K562 (cell line): Measurements from ENCODE around the gene STUM. TPM values are rescaled to one million over a fixed set of nuclear protein-coding genes. Genes with fewer than 3 reads are reported as not detected.
A peak's percentile ranks its signal among the peaks of the same experiment; 100 is the strongest.

Experiments
- ATAC-seq: fragments of 200-7000 bp; cut with Tn5 transposase; 3 replicates; pipeline ENCODE4 v1.9.1; 2020; ENCODE audit warnings: moderate library complexity
- BruUV-seq: library from RNA; stranded (reverse); fragments of 400-500 nt; replicated peaks from 2 replicates; lab custom pipeline; 2021; lab: Mats Ljungman, UMichigan
- CTCF ChIA-PET: fragments of 300-600 bp; formaldehyde crosslinking; extraction: SDS; loops from one replicate; lab custom pipeline; 2021; ENCODE audit warnings: low intra/inter-chr PET ratio; lab: Yijun Ruan, JAX
- POLR2A ChIA-PET: fragments of 300-600, 350-650 bp; sonication (Branson Sonifier 250); formaldehyde crosslinking; extraction: SDS; loops from one replicate; lab custom pipeline; 2021; ENCODE audit warnings: antibody characterized with exemption, inconsistent platforms; lab: Yijun Ruan, JAX
- DNase-seq, 4 experiments: peaks; one replicate each; pipeline versions ENCODE4 v3.0.0 to v3.0.0-alpha.2; 2011 to 2018; ENCODE audit warnings: low spot score in 3 of 4, mixed read lengths in 3 of 4; ENCODE audit errors: extremely low read depth in 1 of 4
- FAIRE-seq: peaks from 2 replicates; lab custom pipeline; 2011; peaks lifted over from hg19 to GRCh38; lab: Jason Lieb, UNC
- H2AFZ ChIP-seq: 2 replicates; pipeline ENCODE4 v1.6.0; 2011; ENCODE audit warnings: low read depth, low read length, control low read depth, inconsistent platforms
- H3K27ac ChIP-seq: fragments of 200-600 bp; 3 replicates; pipeline ENCODE4 v1.8.0; 2011; ENCODE audit warnings: low read depth, mild to moderate bottlenecking, control low read depth, inconsistent platforms, low read length, moderate library complexity, mixed read lengths; ENCODE audit errors: extremely low read depth
- H3K27me3 ChIP-seq, 2 experiments: fragments of 300-600 bp in 1 of 2; 2 replicates in 1 of 2; 3 replicates in 1 of 2; pipeline versions ENCODE4 v1.6.0 to v1.8.0; 2011; ENCODE audit warnings: inconsistent platforms in 2 of 2, low read length in 2 of 2, mild to moderate bottlenecking in 1 of 2, mixed read lengths in 1 of 2, moderate library complexity in 1 of 2; ENCODE audit not compliant: control insufficient read depth in 2 of 2, insufficient read depth in 2 of 2
- H3K36me3 ChIP-seq: fragments of 300-600 bp; 3 replicates; pipeline ENCODE4 v1.8.0; 2011; ENCODE audit warnings: mild to moderate bottlenecking, low read length, inconsistent platforms; ENCODE audit not compliant: control insufficient read depth, insufficient read depth
- H3K4me1 ChIP-seq, 2 experiments: fragments of 200-600 bp in 1 of 2; replicated peaks in 1 of 2; 2 replicates in 1 of 2; 3 replicates in 1 of 2; pipeline versions ENCODE4 v1.5.1 to v1.8.0; 2011; ENCODE audit warnings: inconsistent platforms in 2 of 2, low read length in 2 of 2, mild to moderate bottlenecking in 1 of 2, mixed read lengths in 1 of 2, moderate library complexity in 1 of 2; ENCODE audit not compliant: control insufficient read depth in 2 of 2, insufficient read depth in 2 of 2
- H3K4me2 ChIP-seq: 2 replicates; pipeline ENCODE4 v1.6.1; 2011; ENCODE audit warnings: low read length, control low read depth, inconsistent platforms, mixed read lengths; ENCODE audit not compliant: insufficient read depth
- H3K4me3 ChIP-seq: fragments of 200-600 bp; sonication (generic), shearing (Covaris generic); 2 replicates; pipeline ENCODE4 v1.5.1; 2016; ENCODE audit warnings: control low read depth, inconsistent platforms
- H3K79me2 ChIP-seq: fragments of 200-600 bp; 3 replicates; pipeline ENCODE4 v1.8.0; 2011; ENCODE audit warnings: low read length, inconsistent platforms; ENCODE audit not compliant: control insufficient read depth, insufficient read depth
- H3K9ac ChIP-seq, 2 experiments: 2 replicates each; pipeline versions ENCODE4 v1.6.0 to v1.6.1; 2011; ENCODE audit warnings: low read depth in 2 of 2, low read length in 2 of 2, control low read depth in 1 of 2, inconsistent platforms in 1 of 2, mild to moderate bottlenecking in 1 of 2, mixed read lengths in 1 of 2; ENCODE audit not compliant: insufficient read depth in 1 of 2
- H3K9me1 ChIP-seq: one replicate; pipeline ENCODE4 v1.6.0; 2011; ENCODE audit warnings: inconsistent platforms, mild to moderate bottlenecking, low read length, moderate library complexity; ENCODE audit not compliant: control insufficient read depth, insufficient read depth
- H3K9me3 ChIP-seq: replicated peaks from 2 replicates; pipeline ENCODE4 v1.5.1; 2011; ENCODE audit warnings: low read depth, low read length, inconsistent platforms; ENCODE audit not compliant: control insufficient read depth, insufficient read depth
- H4K20me1 ChIP-seq: replicated peaks from 2 replicates; pipeline ENCODE4 v1.6.1; 2011; ENCODE audit warnings: low read length, inconsistent platforms, mixed read lengths; ENCODE audit not compliant: control insufficient read depth, insufficient read depth
- AFF4 ChIP-seq: sonication (generic); formaldehyde crosslinking; IDR thresholded peaks from 2 replicates; pipeline ENCODE4 v1.8.0; 2023; ENCODE audit warnings: mild to moderate bottlenecking, missing genetic modification reagents
- ARID3A ChIP-seq: IDR thresholded peaks from 2 replicates; pipeline ENCODE4 v1.6.1; 2012; ENCODE audit warnings: low read depth, low read length, improper control_type of control experiment, borderline replicate concordance
- CBFA2T3 ChIP-seq: fragments of 450-650 bp; IDR thresholded peaks from 2 replicates; pipeline ENCODE4 v1.6.1; 2017
- EGR1 ChIP-seq: fragments of 450-650 bp; conservative IDR thresholded peaks from 2 replicates; pipeline ENCODE4 v1.6.1; 2017; ENCODE audit warnings: mild to moderate bottlenecking
- MAZ ChIP-seq, 2 experiments: fragments of 450-650 bp in 1 of 2; sonication (generic) in 1 of 2; formaldehyde crosslinking; IDR thresholded peaks in 1 of 2; conservative IDR thresholded peaks in 1 of 2; 2 replicates each; pipeline versions ENCODE4 v1.4.0 to v1.5.0; 2020; ENCODE audit warnings: mild to moderate bottlenecking in 1 of 2, missing genetic modification reagents in 1 of 2
- NONO ChIP-seq, 2 experiments: fragments of 200-400 bp in 1 of 2; fragments of 450-650 bp in 1 of 2; formaldehyde crosslinking in 1 of 2; IDR thresholded peaks; 2 replicates each; pipeline ENCODE4 v1.6.1; 2017; ENCODE audit warnings: low read depth in 2 of 2, mild to moderate bottlenecking in 2 of 2, moderate library complexity in 2 of 2, low read length in 1 of 2
- PML ChIP-seq: IDR thresholded peaks from 2 replicates; pipeline ENCODE4 v1.6.1; 2012; ENCODE audit warnings: low read length, inconsistent platforms
- POLR3G ChIP-seq: IDR thresholded peaks from 2 replicates; pipeline ENCODE4 v1.6.1; 2011; ENCODE audit not compliant: insufficient read length, insufficient replicate concordance; ENCODE audit errors: extremely low read depth
- TRIM28 ChIP-seq: fragments of 450-650 bp; IDR thresholded peaks from 2 replicates; pipeline ENCODE4 v1.6.1; 2017
- WHSC1 ChIP-seq: IDR thresholded peaks from one replicate; pipeline ENCODE4 v1.6.1; 2012; ENCODE audit warnings: low read length, control low read depth, inconsistent platforms
- ZBTB17 ChIP-seq: fragments of 450-650 bp; formaldehyde crosslinking; IDR thresholded peaks from 2 replicates; pipeline ENCODE4 v1.4.0; 2020; ENCODE audit warnings: mild to moderate bottlenecking
- ZFPM2 ChIP-seq: fragments of 250-450 bp; sonication (Bioruptor Pico); IDR thresholded peaks from 2 replicates; pipeline ENCODE4 v1.5.1; 2022; ENCODE audit warnings: mild to moderate bottlenecking
- ZNF384 ChIP-seq: IDR thresholded peaks from 2 replicates; pipeline ENCODE4 v1.6.1; 2012; ENCODE audit warnings: low read depth, low read length, improper control_type of control experiment
- WGBS: fragments of 100-300 bp; shearing (Covaris generic); methylation state at CpG from one replicate; pipeline ENCODE4 v1.1.6; 2016; ENCODE audit warnings: low coverage, mixed read lengths; ENCODE audit not compliant: insufficient coverage; ENCODE audit errors: missing lambda C conversion rate; 5-methylcytosine and 5-hydroxymethylcytosine counted together
- in situ Hi-C: fragments of 300-500 bp; cut with MboI; formaldehyde crosslinking; loops from 4 replicates; pipeline ENCODE4 v1.15.0; 2018; ENCODE audit warnings: inconsistent platforms, mixed read lengths
- intact Hi-C: fragments of 100-400 bp; cut with micrococcal nuclease; formaldehyde crosslinking; loops from 2 replicates; pipeline ENCODE4 v1.14.2; 2022
- polyA plus RNA-seq, 8 experiments: library from polyadenylated mRNA; depleted of rRNA in 4 of 8; stranded (reverse) in 5 of 8; unstranded in 3 of 8; fragments of >200 nt; fragmentation: Nextera tagmentation in 2 of 8; fragmentation: Illumina TruSeq in 1 of 8; extraction: Ambion mirVana in 2 of 8; extraction: Trizol in 1 of 8; gene quantifications; 2 replicates each; pipeline versions ENCODE4 v1.2.1 to v1.2.3, GENCODE V29; 2011 to 2014; ENCODE audit warnings: inconsistent platforms in 1 of 8, missing spikeins in 1 of 8
- total RNA-seq, 7 experiments: library from RNA; depleted of rRNA in 6 of 7; stranded (reverse); fragments of >200 nt in 6 of 7; fragmentation: Illumina TruSeq in 2 of 7; extraction: Trizol in 2 of 7; gene quantifications; 2 replicates each; pipeline versions ENCODE4 v1.2.1 to v1.2.3, GENCODE V29; 2011 to 2021; ENCODE audit warnings: low replicate concordance in 1 of 7

Gene STUM
- total and polyA plus RNA-seq, 9 of the 15 experiments (the other 6 are each of a cell fraction or from before 2014, with no cell fraction given) = not detected

DNA sequence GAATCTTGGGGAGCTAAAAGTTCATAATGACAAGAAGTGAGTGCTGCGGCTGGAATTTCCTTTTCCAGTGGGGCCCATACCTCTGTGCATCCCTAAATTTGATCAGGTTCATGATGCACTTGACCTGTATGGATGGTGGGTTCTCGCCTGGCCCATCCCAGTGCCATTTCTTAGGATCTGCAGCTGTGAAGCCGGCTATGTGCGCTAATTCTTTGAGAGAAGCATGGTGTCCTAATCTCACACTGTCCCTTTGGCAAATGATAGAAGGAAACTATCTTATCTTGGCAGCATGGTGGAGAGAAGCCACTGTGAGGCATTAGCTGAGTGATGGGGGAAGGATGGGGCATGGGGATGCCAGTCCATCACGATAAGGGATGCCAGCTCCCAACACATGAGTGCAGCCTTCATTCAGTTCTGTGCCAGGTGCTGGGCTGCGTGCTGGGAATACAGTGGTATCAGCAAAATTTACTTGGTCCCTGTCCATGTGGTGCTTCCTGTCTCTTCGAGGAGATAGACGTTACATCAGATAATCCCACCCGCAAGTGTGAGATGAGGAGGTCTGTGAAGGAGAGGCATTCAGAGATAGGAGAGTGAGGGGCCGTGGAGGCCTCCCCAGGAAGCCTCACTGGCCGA, 30.5 kb downstream of the STUM start:
- Histone ChIP-seq H3K36me3 (no peaks in the 10 kb centered on the region), H3K27me3 (peaks cover 21 to 59% of the 10 kb centered on the region in 2 experiments; a peak in 4 of 5 replicates), H3K9me1 (no peaks in the 10 kb centered on the region), H3K4me3 (no peak overlapping the region), H3K27ac (no peak overlapping the region), H3K4me2 (peak overlapping the region; percentile 54; the same call in 1 of the 2 replicates), H3K9ac (no peak overlapping the region; a peak in 1 of 4 replicates), H2AFZ (no peak overlapping the region), H3K4me1 (peaks cover 3 to 7% of the 10 kb centered on the region in 2 experiments; a peak in 4 of 5 replicates), H3K79me2 (no peaks in the 10 kb centered on the region), H3K9me3 (no peaks in the 10 kb centered on the region), H4K20me1 (no peaks in the 10 kb centered on the region; the same call in 1 of the 2 replicates)
- CTCF ChIA-PET = no interaction called here
- intact Hi-C loops (no loop called here), in situ Hi-C loops (no loop called here)
- 3% methylated on average over 11 of the region's 11 CpGs for WGBS
- FAIRE-seq (no peak), DNase-seq (peak in 1 of 4 experiments; percentile 10), ATAC-seq (no peak)
- POLR2A ChIA-PET = interaction anchor here (0.6 to 0.8 kb wide), 3 partner anchors 14 to 114 kb away, joined by 3 read pairs; no protein-coding TSS in a partner anchor
- no TSS peak for BruUV-seq
- TF ChIP-seq AFF4 (CRISPR knock-in tag) (no peak), EGR1 (no peak), NONO (IDR thresholded peaks at IDR 0.05; ENCODE audit: low read depth in 2 of 2, low read length in 1 of 2) (no peak), POLR3G (no peak), WHSC1 (no peak), MAZ (CRISPR knock-in tag; conservative IDR thresholded peaks at IDR 0.05 in 1 of 2, IDR thresholded peaks at IDR 0.05 in 1 of 2) (peak in 1 of 2 experiments; percentile 26; a peak in 1 of 4 replicates), PML (no peak), TRIM28 (no peak), ZBTB17 (CRISPR knock-in tag) (0 out of 2 replicates have a peak, but pooled peaks have one; percentile 26), ZNF384 (no peak), ARID3A (no peak), CBFA2T3 (peak; percentile 39; the same call in 1 of the 2 replicates), ZFPM2 (no peak)
